ENCODE measurements around the gene PPM1J.

- TF ChIP-seq RBFOX2 (IDR thresholded peaks at IDR 0.05; ENCODE audit: low read depth, low read length) (no peak), ZNF668 (CRISPR knock-in tag; IDR thresholded peaks at IDR 0.05) (no peak), JUND (IDR thresholded peaks at IDR 0.05; ENCODE audit: borderline replicate concordance, low read depth, low read length) (no peak), JUND (tag; IDR thresholded peaks at IDR 0.05; ENCODE audit: borderline replicate concordance, low read depth, low read length) (no peak), ZSCAN29 (IDR thresholded peaks at IDR 0.05) (no peak), POLR2A (conservative IDR thresholded peaks at IDR 0.05) (no peak), MCM2 (IDR thresholded peaks at IDR 0.05; ENCODE audit: low read depth) (no peak), EZH2 (IDR thresholded peaks at IDR 0.05; ENCODE audit: borderline replicate concordance, low read depth, low read length) (no peak), MYC (IDR thresholded peaks at IDR 0.05; ENCODE audit: low read depth, low read length) (no peak), MYC (CRISPR knock-in tag; IDR thresholded peaks at IDR 0.05; ENCODE audit: borderline replicate concordance, low read depth) (no peak), ZNF175 (CRISPR knock-in tag; IDR thresholded peaks at IDR 0.05; ENCODE audit: low read depth) (no peak), RAD21 (CRISPR knock-in tag; conservative IDR thresholded peaks at IDR 0.05 in 1 of 2, IDR thresholded peaks at IDR 0.05 in 1 of 2) (no peak), HINFP (tag; conservative IDR thresholded peaks at IDR 0.05; ENCODE audit: low read depth) (no peak), CEBPZ (IDR thresholded peaks at IDR 0.05; ENCODE audit: borderline replicate concordance, low read depth, low read length) (no peak)
Measured at GRCh38 chr1:112677501-112677900, 37.6 kb downstream of the PPM1J start.
